ENCODE results near the gene CDKAL1.

- TF ChIP-seq, protein P1, sequence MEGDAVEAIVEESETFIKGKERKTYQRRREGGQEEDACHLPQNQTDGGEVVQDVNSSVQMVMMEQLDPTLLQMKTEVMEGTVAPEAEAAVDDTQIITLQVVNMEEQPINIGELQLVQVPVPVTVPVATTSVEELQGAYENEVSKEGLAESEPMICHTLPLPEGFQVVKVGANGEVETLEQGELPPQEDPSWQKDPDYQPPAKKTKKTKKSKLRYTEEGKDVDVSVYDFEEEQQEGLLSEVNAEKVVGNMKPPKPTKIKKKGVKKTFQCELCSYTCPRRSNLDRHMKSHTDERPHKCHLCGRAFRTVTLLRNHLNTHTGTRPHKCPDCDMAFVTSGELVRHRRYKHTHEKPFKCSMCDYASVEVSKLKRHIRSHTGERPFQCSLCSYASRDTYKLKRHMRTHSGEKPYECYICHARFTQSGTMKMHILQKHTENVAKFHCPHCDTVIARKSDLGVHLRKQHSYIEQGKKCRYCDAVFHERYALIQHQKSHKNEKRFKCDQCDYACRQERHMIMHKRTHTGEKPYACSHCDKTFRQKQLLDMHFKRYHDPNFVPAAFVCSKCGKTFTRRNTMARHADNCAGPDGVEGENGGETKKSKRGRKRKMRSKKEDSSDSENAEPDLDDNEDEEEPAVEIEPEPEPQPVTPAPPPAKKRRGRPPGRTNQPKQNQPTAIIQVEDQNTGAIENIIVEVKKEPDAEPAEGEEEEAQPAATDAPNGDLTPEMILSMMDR (IDR thresholded peaks at IDR 0.05; ENCODE audit: borderline replicate concordance, extremely low read depth, low read length, poor library complexity, severe bottlenecking), result no peak
- TF ChIP-seq EZH2 (IDR thresholded peaks at IDR 0.05; ENCODE audit: borderline replicate concordance, low read depth, low read length, severe bottlenecking), result no peak
Measured at GRCh38 chr6:20566109-20566508, 31.9 kb downstream of the CDKAL1 start.

All from DND-41 (cell line).